ENCODE results near the gene HNRNPR.

HNRNPR gene

GRCh38 chr1:23341931-23342692 lies 2.0 kb downstream of the HNRNPR start:
- POLR2A ChIA-PET: interaction anchor here (0.7 to 1.4 kb wide), 3 partner anchors 61 to 83 kb away, joined by 3 to 6 read pairs (median 3); no protein-coding TSS in a partner anchor
- TF ChIP-seq, protein P1, sequence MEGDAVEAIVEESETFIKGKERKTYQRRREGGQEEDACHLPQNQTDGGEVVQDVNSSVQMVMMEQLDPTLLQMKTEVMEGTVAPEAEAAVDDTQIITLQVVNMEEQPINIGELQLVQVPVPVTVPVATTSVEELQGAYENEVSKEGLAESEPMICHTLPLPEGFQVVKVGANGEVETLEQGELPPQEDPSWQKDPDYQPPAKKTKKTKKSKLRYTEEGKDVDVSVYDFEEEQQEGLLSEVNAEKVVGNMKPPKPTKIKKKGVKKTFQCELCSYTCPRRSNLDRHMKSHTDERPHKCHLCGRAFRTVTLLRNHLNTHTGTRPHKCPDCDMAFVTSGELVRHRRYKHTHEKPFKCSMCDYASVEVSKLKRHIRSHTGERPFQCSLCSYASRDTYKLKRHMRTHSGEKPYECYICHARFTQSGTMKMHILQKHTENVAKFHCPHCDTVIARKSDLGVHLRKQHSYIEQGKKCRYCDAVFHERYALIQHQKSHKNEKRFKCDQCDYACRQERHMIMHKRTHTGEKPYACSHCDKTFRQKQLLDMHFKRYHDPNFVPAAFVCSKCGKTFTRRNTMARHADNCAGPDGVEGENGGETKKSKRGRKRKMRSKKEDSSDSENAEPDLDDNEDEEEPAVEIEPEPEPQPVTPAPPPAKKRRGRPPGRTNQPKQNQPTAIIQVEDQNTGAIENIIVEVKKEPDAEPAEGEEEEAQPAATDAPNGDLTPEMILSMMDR (IDR thresholded peaks at IDR 0.05; ENCODE audit: insufficient read depth, low read length, missing control alignments): no peak
- H3K4me3 ChIP-seq (ENCODE audit: low read depth, low read length): peak overlapping the region; percentile 63
- DNase-seq (ENCODE audit: low read depth, low spot score): no peak
- CTCF ChIA-PET: interaction anchor here (1.0 to 1.3 kb wide), 3 partner anchors 13 to 64 kb away, joined by 3 to 7 read pairs (median 5); no protein-coding TSS in a partner anchor

- TF ChIP-seq, protein P1 (IDR thresholded peaks at IDR 0.05; ENCODE audit: insufficient read depth, low read length, missing control alignments): no peak
- H3K4me3 ChIP-seq (ENCODE audit: low read depth, low read length): no peak overlapping the region
- DNase-seq (ENCODE audit: low read depth, low spot score): no peak
- ChIA-PET POLR2A (no interaction called here), CTCF (interaction anchor here (0.7 to 1.3 kb wide), 6 partner anchors 11 to 200 kb away, joined by 3 to 4 read pairs (median 3); no protein-coding TSS in a partner anchor)
Observed at GRCh38 chr1:23339632-23340031, 4.5 kb downstream of the HNRNPR start.

DNA sequence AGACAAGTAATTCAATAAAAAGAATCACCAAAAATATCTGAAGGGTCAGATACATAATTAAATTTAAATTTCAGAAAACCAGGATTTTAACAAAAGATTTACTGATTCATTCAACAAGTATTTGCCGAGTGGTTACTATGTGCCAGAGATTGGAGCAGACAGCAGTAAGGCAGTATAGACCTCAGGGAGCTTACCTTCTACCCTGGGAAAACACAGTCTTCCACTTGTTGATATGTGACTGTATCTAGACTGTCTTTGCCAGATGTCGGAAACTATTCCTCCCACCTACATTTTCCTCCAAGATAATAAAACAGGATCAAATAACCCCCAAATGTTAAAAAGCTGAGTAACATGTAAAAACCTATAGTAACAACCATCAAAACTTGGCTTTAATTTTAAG lies 6.2 kb downstream of the HNRNPR start:
- POLR2A ChIA-PET: no interaction called here
- DNase-seq (ENCODE audit: low read depth, low spot score): no peak
- H3K4me3 ChIP-seq (ENCODE audit: low read depth, low read length): no peak overlapping the region
- CTCF ChIA-PET: interaction anchor here (0.9 to 1.4 kb wide), 3 partner anchors 8 to 65 kb away, joined by 3 read pairs; no protein-coding TSS in a partner anchor
- TF ChIP-seq, protein P1 (IDR thresholded peaks at IDR 0.05; ENCODE audit: insufficient read depth, low read length, missing control alignments): no peak

GRCh38 chr1:23331713-23332112 lies 12.4 kb downstream of the HNRNPR start:
- TF ChIP-seq, protein P1 (IDR thresholded peaks at IDR 0.05; ENCODE audit: insufficient read depth, low read length, missing control alignments): no peak
- POLR2A ChIA-PET: no interaction called here
- no peak for DNase-seq (ENCODE audit: low read depth, low spot score)
- H3K4me3 ChIP-seq (ENCODE audit: low read depth, low read length): no peak overlapping the region
- CTCF ChIA-PET: no interaction called here

DNA sequence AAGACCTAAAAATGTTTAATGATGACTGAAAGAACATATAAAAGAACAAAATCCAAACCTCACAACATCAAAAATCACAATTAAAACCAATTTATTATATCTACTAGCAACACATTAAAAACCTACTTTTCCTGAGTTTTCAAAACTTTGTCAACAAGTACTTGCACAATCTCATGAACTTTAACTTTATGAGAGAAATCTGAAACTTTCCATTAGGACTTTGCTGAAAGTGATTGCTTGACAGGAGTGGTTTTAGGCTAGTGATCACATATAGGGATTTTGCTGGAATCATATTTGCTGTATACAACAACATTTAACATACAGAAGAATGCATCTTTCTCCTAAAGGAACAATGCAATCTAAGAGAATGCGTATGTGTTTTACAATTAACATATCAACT lies 13.2 kb downstream of the HNRNPR start:
- TF ChIP-seq, protein P1 (IDR thresholded peaks at IDR 0.05; ENCODE audit: insufficient read depth, low read length, missing control alignments): no peak
- ChIA-PET CTCF (interaction anchor here (0.8 kb wide), 1 partner anchor 73 kb away, joined by 3 read pairs; no protein-coding TSS in a partner anchor), POLR2A (no interaction called here)
- no peak overlapping the region for H3K4me3 ChIP-seq (ENCODE audit: low read depth, low read length)
- DNase-seq (ENCODE audit: low read depth, low spot score): no peak

- POLR2A ChIA-PET: no interaction called here
- H3K4me3 ChIP-seq (ENCODE audit: low read depth, low read length): no peak overlapping the region
- TF ChIP-seq, protein P1 (IDR thresholded peaks at IDR 0.05; ENCODE audit: insufficient read depth, low read length, missing control alignments): no peak
- CTCF ChIA-PET: no interaction called here
- no peak for DNase-seq (ENCODE audit: low read depth, low spot score)
Observed at GRCh38 chr1:23325393-23325792, 18.7 kb downstream of the HNRNPR start.
